OCI-LY1 (cell line): ENCODE measurements around the gene ATAD3A.

Experiments
- H2AFZ ChIP-seq: fragments of 200-600 bp; sonication (generic), shearing (Covaris generic); 2 replicates; pipeline ENCODE4 v1.6.0; 2014; ENCODE audit warnings: antibody characterized with exemption, mild to moderate bottlenecking, low read length
- H3F3A ChIP-seq: fragments of 200-600 bp; sonication (generic), shearing (Covaris generic); 2 replicates; pipeline ENCODE4 v1.6.0; 2014; ENCODE audit warnings: mild to moderate bottlenecking, antibody characterized with exemption, low read length, moderate library complexity; ENCODE audit not compliant: insufficient read depth
- H3K27ac ChIP-seq: fragments of 200-600 bp; sonication (generic); 2 replicates; pipeline ENCODE4 v1.5.1; 2014; ENCODE audit warnings: low read length, mixed run types, mild to moderate bottlenecking, low read depth; ENCODE audit not compliant: poor library complexity, severe bottlenecking
- H3K27me3 ChIP-seq: fragments of 200-600 bp; sonication (generic); 2 replicates; pipeline ENCODE4 v1.6.0; 2014; ENCODE audit warnings: antibody characterized with exemption, mild to moderate bottlenecking, low read length, moderate library complexity; ENCODE audit not compliant: insufficient read depth
- H3K36me3 ChIP-seq: fragments of 200-600 bp; sonication (generic); 2 replicates; pipeline ENCODE4 v1.6.1; 2014; ENCODE audit warnings: mild to moderate bottlenecking, antibody characterized with exemption, low read length, moderate library complexity, mixed read lengths; ENCODE audit not compliant: insufficient read depth
- H3K4me1 ChIP-seq: fragments of 200-600 bp; sonication (generic); 2 replicates; pipeline ENCODE4 v1.5.1; 2014; ENCODE audit warnings: mild to moderate bottlenecking, low read length, moderate library complexity; ENCODE audit not compliant: insufficient read depth, severe bottlenecking
- H3K4me2 ChIP-seq: fragments of 200-600 bp; sonication (generic), shearing (Covaris generic); 2 replicates; pipeline ENCODE4 v1.6.1; 2014; ENCODE audit warnings: low read length
- H3K4me3 ChIP-seq: fragments of 200-600 bp; sonication (generic); 2 replicates; pipeline ENCODE4 v1.5.1; 2014; ENCODE audit warnings: low read length, low read depth, mild to moderate bottlenecking, mixed read lengths; ENCODE audit not compliant: poor library complexity, severe bottlenecking
- H3K79me2 ChIP-seq: fragments of 200-600 bp; shearing (Covaris generic); 2 replicates; pipeline ENCODE4 v1.6.1; 2016; ENCODE audit warnings: mixed run types, low read length, mixed read lengths; ENCODE audit not compliant: insufficient read depth
- H3K9ac ChIP-seq: fragments of 200-600 bp; sonication (generic), shearing (Covaris generic); 2 replicates; pipeline ENCODE4 v1.6.1; 2014; ENCODE audit warnings: mild to moderate bottlenecking, low read length, mixed read lengths
- H3K9me2 ChIP-seq: fragments of 200-600 bp; sonication (generic), shearing (Covaris generic); 2 replicates; pipeline ENCODE4 v1.6.1; 2014; ENCODE audit warnings: low read depth, mild to moderate bottlenecking, low read length, mixed read lengths
- H3K9me3 ChIP-seq: fragments of 200-600 bp; shearing (Covaris generic); 2 replicates; pipeline ENCODE4 v1.6.1; 2014; ENCODE audit warnings: low read length, mixed read lengths
- H4K20me1 ChIP-seq: fragments of 200-600 bp; sonication (generic), shearing (Covaris generic); 2 replicates; pipeline ENCODE4 v1.6.0; 2016; ENCODE audit warnings: mild to moderate bottlenecking, low read length; ENCODE audit not compliant: insufficient read depth
- CTCF ChIP-seq: fragments of 200-600 bp; sonication (generic), shearing (Covaris generic); IDR thresholded peaks from 2 replicates; pipeline ENCODE4 v1.5.1; 2017; ENCODE audit warnings: mild to moderate bottlenecking, antibody characterized with exemption, low read length, moderate library complexity, mixed read lengths
- EZH2 ChIP-seq: fragments of 200-600 bp; sonication (generic), shearing (Covaris generic); IDR thresholded peaks from 2 replicates; pipeline ENCODE4 v1.8.0; 2017; ENCODE audit warnings: borderline replicate concordance, mixed run types, mild to moderate bottlenecking, antibody characterized with exemption, low read length, moderate library complexity, mixed read lengths

The ATAD3A gene

GRCh38 chr1:1544544-1544943 lies 32.6 kb downstream of the ATAD3A start:
- no peak overlapping the region for H3K27ac ChIP-seq
- H2AFZ ChIP-seq, result no peak overlapping the region
- H3F3A ChIP-seq, result no peaks in the 10 kb centered on the region
- no peak overlapping the region for H3K4me2 ChIP-seq
- H3K4me3 ChIP-seq, result no peak overlapping the region
- TF ChIP-seq CTCF (no peak), EZH2 (no peak)
- H3K4me1 ChIP-seq, result no peaks in the 10 kb centered on the region
- no peaks in the 10 kb centered on the region for H4K20me1 ChIP-seq
- no peaks in the 10 kb centered on the region for H3K79me2 ChIP-seq
- H3K9ac ChIP-seq, result no peak overlapping the region
- H3K9me2 ChIP-seq, result no peaks in the 10 kb centered on the region
- H3K36me3 ChIP-seq, result peaks cover 27% of the 10 kb centered on the region
- no peaks in the 10 kb centered on the region for H3K9me3 ChIP-seq
- no peaks in the 10 kb centered on the region for H3K27me3 ChIP-seq

- Histone ChIP-seq H3K9ac (no peak overlapping the region), H3K79me2 (no peaks in the 10 kb centered on the region), H2AFZ (no peak overlapping the region), H3K4me3 (no peak overlapping the region), H3K9me2 (no peaks in the 10 kb centered on the region), H4K20me1 (no peaks in the 10 kb centered on the region), H3K27ac (no peak overlapping the region), H3K4me1 (no peaks in the 10 kb centered on the region), H3F3A (no peaks in the 10 kb centered on the region), H3K9me3 (no peaks in the 10 kb centered on the region), H3K4me2 (no peak overlapping the region), H3K27me3 (no peaks in the 10 kb centered on the region), H3K36me3 (peaks cover 23% of the 10 kb centered on the region)
- no peak for TF ChIP-seq CTCF
- no peak for TF ChIP-seq EZH2
Observed at GRCh38 chr1:1545946-1546737, 34.2 kb downstream of the ATAD3A start.

- Histone ChIP-seq H3K27ac (no peak overlapping the region), H3K4me1 (no peaks in the 10 kb centered on the region), H3K9me3 (no peaks in the 10 kb centered on the region), H3K9me2 (no peaks in the 10 kb centered on the region), H3K27me3 (no peaks in the 10 kb centered on the region), H3K79me2 (no peaks in the 10 kb centered on the region), H3K9ac (no peak overlapping the region), H3K4me2 (no peak overlapping the region), H4K20me1 (no peaks in the 10 kb centered on the region), H3K36me3 (peaks cover 15% of the 10 kb centered on the region), H2AFZ (no peak overlapping the region), H3F3A (no peaks in the 10 kb centered on the region), H3K4me3 (no peak overlapping the region)
- TF ChIP-seq CTCF (no peak), EZH2 (no peak)
Observed at GRCh38 chr1:1547011-1547410, 35.0 kb downstream of the ATAD3A start.
